NB4 (cell line): ENCODE measurements around the gene SKAP1.

Experiments used
- DNase-seq: peaks from one replicate; pipeline ENCODE4 v3.0.0; 2010; ENCODE audit warnings: low read depth
- H3K4me3 ChIP-seq: one replicate; pipeline ENCODE4 v1.5.1; 2011; ENCODE audit warnings: mild to moderate bottlenecking, low read depth, low read length, moderate library complexity
- CTCF ChIP-seq: IDR thresholded peaks from one replicate; pipeline ENCODE4 v1.5.1; 2012; ENCODE audit warnings: low read depth, low read length
- MYC ChIP-seq: IDR thresholded peaks from 2 replicates; pipeline ENCODE4 v1.6.1; 2011; ENCODE audit warnings: low read depth, low read length
- POLR2A ChIP-seq: IDR thresholded peaks from 2 replicates; pipeline ENCODE4 v1.6.1; 2011; ENCODE audit warnings: mild to moderate bottlenecking; ENCODE audit not compliant: insufficient read length; ENCODE audit errors: extremely low read depth
- TF ChIP-seq, protein P1 (sequence below): IDR thresholded peaks from 2 replicates; pipeline ENCODE4 v1.6.1; 2011; ENCODE audit warnings: low read depth, low read length

Gene SKAP1

DNA sequence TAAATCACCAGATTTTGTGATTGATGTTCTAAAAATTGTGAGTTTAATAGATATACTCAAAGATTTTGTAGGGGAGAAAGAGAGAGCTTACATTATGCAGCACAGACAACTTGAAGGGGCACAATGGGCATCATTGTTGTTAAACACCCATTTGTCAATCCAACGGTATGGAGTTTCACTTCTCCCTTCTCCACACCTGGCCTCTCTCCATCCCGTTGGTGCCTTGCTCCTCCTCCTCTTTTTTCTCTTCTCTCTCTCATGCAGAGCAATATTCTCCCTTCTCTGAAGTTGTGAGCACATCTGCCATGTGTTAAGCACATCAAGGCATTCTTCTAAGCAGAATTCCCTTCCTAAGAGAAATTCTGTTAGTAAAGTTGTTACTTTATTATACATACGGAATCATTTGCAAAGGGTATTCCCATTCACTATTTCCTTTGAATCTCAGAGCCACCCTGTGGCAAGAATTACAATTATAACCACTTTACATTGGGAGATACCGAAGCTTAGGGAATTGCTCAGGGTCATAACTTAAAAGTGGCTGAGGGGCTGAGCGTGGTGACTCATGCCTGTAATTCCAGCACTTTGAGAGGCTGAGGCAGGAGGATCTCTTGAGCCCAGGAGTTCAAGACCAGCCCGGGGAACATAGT, 40.5 kb upstream of the SKAP1 start:
- TF ChIP-seq MYC: no peak
- TF ChIP-seq, protein P1, sequence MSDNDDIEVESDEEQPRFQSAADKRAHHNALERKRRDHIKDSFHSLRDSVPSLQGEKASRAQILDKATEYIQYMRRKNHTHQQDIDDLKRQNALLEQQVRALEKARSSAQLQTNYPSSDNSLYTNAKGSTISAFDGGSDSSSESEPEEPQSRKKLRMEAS: no peak
- TF ChIP-seq POLR2A: no peak
- no peak for TF ChIP-seq CTCF
- no peak for DNase-seq

GRCh38 chr17:48469227-48469626, 39.2 kb upstream of the SKAP1 start:
- no peak overlapping the region for H3K4me3 ChIP-seq
- DNase-seq: no peak
- TF ChIP-seq MYC (no peak), CTCF (no peak), POLR2A (no peak)
- TF ChIP-seq, protein P1: no peak

More for the DNA sequence above, 40.5 kb upstream of the SKAP1 start:
- no peak overlapping the region for H3K4me3 ChIP-seq

- DNase-seq: no peak
- no peak for TF ChIP-seq MYC
- TF ChIP-seq, protein P1: no peak
- no peak for TF ChIP-seq CTCF
- TF ChIP-seq POLR2A: no peak
- no peak overlapping the region for H3K4me3 ChIP-seq
Measured at GRCh38 chr17:48468299-48468698, 38.3 kb upstream of the SKAP1 start.

GRCh38 chr17:48465884-48466283, 35.9 kb upstream of the SKAP1 start:
- no peak overlapping the region for H3K4me3 ChIP-seq
- DNase-seq: no peak
- TF ChIP-seq POLR2A (no peak), CTCF (no peak), MYC (no peak)
- TF ChIP-seq, protein P1: no peak

DNA sequence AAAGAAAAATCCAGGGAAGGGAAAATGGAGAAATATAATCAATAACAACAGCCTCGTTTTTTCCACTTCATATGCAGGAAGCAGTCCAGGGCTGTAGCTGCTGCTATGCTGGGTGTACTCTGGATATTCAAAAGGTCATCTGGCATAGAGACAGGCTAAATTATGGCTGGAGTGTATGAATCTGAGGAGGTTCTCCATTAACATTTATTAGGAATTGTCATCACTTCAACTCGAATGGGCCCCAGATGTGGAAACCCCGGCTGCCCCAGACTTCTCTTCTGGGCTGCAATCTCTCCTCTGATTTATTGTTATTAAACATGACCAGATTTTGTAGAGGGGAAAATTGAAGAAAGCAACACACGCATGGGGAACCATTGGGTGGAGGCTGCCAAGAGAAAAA, 33.5 kb upstream of the SKAP1 start:
- DNase-seq: no peak
- TF ChIP-seq, protein P1: no peak
- TF ChIP-seq CTCF: no peak
- no peak for TF ChIP-seq POLR2A
- TF ChIP-seq MYC: no peak
- no peak overlapping the region for H3K4me3 ChIP-seq

DNA sequence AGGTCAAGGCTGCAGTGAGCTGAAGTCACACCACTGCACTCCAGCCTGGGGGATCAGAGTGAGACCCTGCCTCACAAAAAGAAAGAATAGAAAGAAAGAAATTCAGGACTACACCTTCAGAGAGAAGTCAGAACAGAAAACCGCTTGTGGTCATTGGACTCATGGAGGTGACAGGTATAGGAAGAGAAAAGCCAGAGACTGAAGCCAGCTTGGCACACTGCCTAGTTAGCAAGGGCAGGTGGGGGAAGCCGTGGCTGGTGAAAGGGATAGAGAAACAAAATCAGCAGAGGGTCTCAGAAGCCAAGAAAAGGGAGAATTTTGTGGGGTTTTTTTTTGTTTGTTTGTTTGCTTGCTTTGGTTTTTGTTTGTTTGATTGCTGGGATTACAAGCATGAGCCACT, 32.9 kb upstream of the SKAP1 start:
- no peak for DNase-seq
- no peak overlapping the region for H3K4me3 ChIP-seq
- TF ChIP-seq, protein P1: no peak
- TF ChIP-seq MYC (no peak), CTCF (no peak), POLR2A (no peak)
